ENCODE results near the gene CXCL16.

The CXCL16 gene

DNA sequence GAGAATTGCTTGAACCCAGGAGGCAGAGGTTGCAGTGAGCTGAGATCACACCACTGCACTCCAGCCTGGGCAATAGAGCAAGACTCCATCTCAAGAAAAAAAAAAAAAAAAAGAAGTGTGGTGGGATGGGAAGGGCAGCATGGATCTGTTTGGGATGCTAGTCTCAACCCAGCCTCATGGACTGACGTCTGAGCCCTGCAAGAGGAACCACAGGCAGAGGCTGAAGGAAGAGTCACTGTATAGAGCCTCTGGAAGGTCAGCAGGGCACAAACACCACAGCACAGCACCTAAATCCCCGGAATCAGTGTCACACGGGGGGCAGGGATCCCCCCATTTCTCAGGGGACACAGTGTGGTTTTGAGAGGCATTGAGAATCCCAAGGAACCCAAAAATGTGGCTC, 10.9 kb upstream of the CXCL16 start:
- DNase-seq (ENCODE audit: low spot score): no peak

DNA sequence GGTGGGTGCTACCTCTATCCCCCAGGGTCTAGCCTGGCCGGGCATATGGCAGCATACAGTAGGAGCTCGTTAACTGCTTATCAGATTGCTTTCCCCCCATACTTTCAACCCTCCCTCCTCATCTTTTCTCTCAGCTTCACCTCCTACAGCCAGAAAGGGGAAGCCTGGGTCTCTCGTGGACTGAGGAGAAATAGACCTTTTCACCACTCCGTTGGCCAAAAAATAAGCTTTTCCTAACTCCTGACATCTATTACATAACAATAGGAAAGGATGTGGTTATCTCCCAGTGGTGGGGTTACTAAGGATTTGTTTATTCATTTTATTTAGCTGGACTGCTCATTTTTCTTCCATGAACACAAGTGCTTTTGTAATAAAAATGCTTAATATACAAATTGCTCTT, 9.0 kb upstream of the CXCL16 start:
- no peak for DNase-seq (ENCODE audit: low spot score)

DNA sequence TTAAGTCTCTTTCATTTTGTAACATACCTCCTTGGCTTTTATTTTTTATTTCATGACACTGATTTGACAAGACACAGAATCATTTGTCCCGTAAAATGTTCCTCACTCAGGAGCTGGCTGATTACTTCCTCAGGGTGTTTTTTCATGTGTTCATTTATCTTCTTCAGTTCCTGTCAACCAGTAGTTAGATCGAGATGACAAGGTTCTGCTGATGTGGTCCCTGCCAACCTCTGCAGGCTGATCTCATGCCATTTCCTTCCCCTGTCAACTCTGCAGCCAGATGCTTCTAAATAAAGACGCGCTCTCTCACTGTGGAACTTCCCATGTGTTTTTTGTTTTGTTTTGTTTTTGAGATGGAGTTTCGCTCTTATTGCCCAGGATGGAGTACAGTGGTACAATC, 8.1 kb upstream of the CXCL16 start:
- DNase-seq (ENCODE audit: low spot score): no peak

DNA sequence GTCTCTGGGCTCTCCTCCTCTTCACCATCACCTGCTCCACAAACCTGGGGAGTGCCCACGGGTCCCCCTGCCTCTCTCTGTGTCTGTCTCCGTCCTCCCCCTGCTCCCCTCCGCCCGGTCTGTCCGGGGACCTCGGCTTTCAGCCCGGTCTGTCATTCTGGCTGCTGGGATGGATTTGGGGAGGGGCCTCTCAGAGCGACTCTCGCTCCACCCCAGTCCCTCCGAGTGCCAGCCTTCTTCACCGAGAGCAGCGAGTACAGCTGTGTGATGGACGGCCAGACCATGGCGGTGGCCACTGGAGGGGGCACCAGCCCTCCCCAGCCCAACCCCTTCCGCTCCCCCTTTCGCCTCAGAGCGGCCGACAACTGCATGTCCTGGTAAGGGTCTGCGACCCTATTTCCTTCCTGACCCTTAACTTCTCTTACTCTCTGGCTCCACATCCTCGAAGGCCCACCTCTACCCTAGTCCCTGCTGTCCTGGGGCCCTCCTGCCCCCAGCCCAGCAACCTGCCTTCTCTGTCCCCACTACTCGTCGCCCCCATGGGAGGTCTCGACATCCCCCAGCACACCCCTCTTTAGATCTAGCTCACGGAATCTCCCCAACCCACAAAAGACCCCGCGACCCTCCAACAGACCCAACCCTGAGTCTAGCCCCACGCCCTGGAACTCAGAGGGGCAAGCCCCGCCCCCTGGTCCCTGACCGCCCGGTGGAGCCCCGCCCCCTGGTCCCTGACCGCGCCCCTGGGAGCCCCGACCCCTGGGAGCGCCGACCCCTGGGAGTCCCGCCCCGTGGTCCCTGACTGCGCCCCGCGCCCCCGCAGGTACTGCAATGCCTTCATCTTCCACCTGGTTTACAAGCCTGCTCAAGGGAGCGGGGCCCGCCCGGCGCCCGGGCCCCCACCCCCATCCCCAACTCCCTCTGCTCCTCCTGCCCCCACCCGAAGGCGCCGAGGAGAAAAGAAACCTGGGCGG, 5.6 kb upstream of the CXCL16 start:
- no peak for DNase-seq (ENCODE audit: low spot score)

DNA sequence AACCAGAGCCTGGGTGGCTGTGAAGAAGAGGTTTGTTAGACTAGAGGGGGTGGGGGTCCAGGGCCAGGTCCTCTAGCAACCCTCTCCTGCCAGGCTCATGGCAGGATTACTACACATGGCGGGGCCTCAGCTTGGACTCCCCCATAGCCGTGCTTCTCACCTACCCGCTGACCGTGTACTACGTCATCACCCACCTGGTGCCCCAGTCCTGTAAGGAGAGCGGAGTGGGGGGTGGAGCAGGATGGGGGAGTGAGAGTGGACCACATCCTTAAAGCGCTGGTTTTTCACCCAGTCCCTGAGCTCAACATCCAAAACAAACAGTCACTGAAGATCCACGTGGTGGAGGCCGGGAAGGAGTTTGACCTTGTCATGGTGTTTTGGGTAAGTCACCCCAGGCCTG, 4.2 kb upstream of the CXCL16 start:
- no peak for DNase-seq (ENCODE audit: low spot score)

DNA sequence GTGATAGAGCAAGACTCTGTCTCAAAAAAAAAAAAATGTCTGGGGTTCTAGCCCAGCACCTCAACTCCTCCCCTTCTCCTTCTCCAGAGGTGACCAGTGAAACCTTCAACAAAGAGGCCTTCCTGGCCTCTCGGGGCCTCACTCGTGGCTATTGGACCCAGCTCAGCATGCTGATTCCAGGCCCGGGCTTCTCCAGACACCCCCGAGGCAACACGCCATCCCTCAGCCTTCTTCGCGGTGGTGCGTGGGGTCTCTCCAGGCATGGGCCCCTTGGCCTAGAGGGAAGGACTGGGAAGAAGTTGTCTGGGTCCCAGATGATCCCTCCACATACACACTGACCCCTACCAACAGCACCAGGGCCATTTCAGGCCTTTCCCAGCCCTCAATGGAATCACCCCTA, 3.5 kb upstream of the CXCL16 start:
- no peak for DNase-seq (ENCODE audit: low spot score)

DNA sequence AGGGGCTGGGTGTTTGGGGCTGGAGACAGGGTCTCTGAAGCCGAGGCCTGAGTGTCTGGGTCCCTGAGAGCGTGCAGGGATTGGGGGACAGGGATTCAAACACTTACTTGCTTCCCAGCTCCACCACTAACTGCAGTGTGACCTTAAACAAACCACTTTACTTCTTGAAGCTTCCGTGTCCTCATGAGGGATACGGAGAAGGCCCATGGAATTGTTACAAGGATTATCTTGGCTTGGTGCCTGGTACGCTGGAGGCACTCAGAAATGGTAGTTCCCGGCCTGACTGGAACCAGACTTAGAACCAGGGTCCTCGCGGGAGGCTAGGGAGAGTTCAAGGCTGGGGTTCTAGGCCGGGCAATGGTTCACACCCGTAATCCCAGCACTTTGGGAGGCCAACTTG, 2.9 kb upstream of the CXCL16 start:
- DNase-seq (ENCODE audit: low spot score): no peak

DNA sequence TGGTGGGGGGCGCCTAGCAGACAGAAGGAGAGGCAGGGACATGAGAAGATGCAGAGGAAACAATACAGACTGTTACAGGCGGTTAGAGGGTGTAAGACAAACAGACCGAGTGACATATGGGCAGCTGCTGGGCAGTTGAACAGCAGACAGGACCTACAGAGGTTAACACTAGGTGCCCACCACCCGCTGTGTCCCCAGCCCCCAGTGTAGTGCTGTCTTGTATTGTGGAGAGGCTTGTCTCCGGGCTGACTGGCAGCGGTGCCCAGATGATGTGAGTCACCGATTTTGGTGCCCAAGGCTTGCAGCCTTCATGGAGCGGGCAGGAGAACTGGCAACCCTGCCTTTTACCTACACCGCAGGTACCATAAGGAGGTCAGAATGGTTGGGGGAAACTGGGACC, 2.4 kb upstream of the CXCL16 start:
- no peak for DNase-seq (ENCODE audit: low spot score)

DNA sequence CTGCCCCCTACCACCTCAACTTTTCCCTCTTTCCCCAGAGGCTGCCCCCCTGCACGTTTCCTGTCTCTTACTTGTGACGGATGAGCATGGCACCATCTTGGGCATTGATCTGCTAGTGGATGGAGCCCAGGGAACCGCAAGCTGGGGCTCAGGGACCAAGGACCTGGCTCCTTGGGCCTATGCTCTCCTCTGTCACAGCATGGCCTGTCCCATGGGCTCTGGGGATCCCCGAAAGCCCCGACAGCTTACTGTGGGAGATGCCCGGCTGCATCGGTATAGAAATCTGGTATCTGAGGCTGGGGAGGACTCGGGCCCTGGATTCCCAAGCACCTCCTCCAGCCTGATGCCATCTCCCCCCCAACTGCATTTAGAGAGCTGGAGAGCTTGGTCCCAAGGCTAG, 1.8 kb upstream of the CXCL16 start:
- DNase-seq (ENCODE audit: low spot score): no peak

DNA sequence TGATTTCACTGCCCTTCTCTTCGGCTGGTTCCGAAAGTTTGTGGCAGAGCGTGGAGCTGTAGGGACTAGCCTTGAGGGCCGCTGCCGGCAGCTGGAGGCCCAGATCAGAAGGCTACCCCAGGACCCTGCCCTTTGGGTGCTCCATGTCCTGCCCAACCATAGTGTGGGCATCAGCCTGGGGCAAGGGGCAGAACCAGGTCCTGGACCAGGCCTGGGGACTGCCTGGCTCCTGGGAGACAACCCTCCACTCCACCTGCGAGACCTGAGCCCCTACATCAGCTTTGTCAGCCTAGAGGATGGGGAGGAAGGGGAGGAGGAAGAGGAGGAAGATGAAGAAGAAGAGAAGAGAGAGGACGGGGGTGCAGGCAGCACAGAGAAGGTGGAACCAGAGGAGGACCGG, 856 bp upstream of the CXCL16 start:
- no peak for DNase-seq (ENCODE audit: low spot score)

DNA sequence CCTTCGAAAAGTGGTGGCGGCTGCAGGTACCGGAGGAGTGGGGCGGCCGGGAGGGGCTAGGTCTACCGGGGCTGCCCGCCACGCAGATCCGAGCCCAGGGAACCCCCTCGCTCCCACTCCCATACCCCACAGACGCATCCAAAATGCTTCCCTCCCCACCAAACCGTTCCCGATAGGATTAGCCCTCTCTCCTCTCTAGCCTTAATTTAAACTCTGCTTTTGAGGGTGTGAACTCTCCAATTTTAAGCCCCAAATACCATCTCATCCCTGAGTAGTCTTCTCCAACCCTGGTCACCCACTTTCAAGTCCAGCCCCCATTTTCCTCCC, 260 bp upstream of the CXCL16 start:
- DNase-seq (ENCODE audit: low spot score): no peak

DNA sequence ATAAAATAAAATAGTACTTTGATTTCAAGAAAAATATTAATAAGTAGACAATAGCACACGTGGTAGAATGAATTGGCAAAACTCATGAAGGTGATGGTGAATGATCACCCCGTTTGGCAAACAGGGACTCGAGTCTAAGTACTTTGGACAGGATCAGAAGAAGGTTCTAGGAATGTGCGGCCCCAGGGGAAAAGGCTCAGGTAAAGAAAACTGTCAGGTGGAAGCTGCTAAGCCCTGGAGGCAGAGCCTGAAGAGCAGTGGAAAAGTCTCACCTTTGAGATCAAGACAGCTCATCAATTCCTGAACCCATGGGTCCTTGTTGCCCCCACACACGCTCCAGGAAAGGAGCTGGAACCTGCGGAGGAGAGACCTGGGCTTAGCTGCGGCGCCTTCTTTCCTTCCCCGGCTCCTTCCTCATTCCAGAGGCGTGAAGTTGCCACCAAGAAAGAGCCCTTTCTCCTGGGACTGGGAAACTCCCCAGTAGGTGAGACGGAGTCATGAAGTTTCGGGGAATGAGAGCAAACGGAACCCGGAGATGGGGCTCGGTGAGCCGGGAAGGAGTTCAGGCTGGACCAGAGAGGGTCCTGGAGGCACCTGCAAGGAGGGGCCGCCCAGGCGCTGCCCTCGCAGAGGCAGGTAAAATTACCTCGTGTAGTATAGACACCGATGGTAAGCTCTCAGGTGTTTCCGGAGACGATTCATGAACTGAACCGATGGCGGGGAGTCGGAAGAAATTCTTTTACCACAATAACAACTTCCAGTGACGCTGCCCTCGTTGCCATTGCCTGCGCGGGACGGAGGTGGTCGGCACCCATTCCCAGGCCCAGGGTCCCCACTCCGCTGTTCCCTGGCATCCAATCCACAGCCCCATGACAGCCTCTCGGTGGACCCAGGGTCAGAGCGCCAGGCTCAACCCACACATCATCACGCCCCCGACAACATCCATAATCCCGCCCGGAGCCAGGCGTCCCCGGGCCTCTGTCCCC, 1.3 kb downstream of the CXCL16 start:
- DNase-seq (ENCODE audit: low spot score): no peak

DNA sequence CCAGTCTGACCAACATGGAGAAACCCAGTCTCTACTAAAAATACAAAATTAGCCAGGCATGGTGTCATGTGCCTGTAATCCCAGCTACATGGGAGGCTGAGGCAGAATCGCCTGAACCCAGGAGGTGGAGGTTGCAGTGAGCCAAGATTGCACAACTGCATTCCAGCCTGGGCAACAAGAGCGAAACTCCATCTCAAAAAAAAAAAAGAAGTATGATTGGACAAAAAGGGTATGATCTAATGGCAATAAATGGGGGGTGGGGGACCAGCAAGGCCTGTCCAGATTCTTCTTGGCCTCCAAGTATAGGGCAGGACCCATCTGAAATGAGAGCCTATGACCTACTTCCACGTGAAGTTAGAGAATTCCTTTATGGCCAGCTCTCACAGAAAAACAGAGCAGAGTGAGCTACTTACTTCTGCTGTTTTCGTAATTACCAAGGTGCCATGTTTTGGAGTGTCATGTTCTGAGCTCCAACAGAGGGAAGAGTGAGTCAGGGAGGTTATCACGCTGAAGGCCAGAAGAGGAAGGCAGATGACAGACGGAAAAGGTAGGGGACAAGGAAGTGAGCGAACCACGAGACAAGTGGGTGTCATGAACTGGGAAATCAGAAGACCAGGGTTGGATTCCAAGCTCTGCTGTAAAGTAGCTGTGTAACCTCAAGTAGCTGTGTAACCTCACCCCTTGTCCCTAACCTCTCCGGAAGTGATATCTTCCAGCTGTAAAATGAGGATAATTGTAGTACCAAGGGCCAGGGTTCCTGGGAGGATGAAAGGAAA, 3.7 kb downstream of the CXCL16 start:
- no peak for DNase-seq (ENCODE audit: low spot score)

DNA sequence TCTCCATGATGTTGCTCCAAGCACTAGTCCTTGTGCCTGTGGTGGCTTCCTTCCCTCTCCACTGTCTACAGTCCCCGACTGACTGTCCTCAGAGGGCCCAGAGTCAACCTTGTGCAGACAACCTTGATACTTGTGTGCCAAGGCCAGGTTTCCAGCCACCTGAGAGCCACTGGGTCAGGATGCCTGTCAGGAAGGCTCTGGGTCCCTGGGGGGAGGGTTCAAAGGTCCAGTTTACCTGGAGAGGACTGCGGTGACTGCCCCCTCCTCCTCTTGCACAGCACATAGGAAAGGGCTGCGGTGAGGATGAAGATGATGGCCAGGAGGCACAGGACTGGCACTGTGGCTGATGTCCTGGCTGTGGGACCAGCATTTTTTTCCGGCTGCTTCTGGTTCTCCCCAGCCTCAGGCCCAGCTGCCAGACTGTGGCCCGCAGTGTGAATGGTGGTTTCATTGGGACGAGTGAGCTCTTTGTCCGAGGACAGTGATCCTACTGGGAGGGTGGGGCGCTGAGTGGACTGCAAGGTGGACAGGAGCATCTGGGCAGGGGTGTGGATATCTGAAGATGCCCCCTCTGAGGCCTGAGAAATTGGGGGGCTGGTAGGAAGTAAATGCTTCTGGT, 4.8 kb downstream of the CXCL16 start:
- DNase-seq (ENCODE audit: low spot score): no peak

DNA sequence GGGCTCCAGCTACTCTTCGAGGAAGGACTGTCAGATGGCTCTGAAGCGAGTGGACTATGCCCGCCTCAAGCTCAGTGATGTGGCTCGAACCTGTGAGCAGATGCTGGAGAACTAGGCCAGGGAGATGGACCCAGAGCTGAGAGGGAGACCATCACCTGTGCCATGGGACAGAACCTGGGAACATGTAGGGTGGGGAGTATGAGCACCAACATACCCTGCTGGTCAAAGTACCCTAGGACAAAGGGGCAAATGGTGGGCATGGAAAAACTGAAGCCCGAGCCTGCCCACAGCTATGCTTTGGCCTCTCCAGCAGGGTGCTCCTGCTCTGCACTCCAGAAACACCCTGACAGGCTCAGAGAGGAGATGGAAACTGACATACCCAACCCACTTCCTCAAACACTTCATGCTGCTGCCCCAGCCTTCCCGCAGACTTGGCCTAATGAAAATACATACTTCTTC, 6.6 kb downstream of the CXCL16 start:
- peak; percentile 84 for DNase-seq (ENCODE audit: low spot score)

DNA sequence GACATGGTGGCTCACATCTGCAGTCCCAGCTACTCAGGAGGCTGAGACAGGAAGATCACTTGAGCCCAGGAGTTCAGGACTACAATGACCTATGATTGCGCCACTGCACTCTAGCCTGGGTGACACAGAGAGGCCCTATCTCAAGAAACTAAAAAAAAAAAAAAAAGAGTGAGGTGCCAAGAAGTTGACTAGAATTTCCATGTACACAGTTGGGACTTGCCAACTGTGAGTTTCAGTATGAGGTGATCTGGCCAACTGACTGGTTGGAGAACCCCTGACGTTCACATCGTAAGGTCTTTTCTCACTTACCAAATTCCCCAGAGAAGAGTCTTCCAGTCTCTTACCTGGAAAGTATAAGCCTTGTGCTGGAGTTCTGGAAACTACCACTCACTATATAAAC, 11.6 kb downstream of the CXCL16 start:
- no peak for DNase-seq (ENCODE audit: low spot score)

DNA sequence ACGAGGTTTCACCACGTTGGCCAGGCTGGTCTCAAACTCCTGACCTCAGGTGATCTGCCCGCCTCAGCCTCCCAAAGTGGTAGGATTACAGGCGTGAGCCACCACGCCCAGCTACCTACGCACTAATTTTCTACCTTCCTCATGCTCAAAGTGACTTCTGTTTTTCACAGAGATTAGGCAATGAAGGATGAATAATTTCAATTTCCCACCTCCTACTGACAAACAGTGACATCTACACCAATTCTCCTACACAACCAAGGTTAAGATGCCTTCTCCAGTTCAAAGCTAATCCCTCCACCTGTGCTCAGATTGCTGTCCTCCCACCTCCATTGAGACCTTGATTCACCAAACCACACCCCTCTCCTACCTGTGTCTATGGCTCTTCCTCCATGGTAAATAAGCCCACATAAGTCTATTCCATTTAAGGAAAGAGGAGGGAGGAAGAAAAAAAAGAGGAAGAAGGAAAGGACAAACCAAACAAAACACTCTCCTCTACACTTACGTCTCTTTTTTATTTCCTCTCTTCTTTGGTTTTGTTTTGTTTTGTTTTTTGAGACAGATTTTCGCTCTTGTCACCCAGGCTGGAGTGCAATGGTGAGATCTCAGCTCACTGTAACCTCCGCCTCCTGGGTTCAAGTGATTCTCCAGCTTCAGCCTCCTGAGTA, 13.9 kb downstream of the CXCL16 start:
- DNase-seq (ENCODE audit: low spot score): no peak

DNA sequence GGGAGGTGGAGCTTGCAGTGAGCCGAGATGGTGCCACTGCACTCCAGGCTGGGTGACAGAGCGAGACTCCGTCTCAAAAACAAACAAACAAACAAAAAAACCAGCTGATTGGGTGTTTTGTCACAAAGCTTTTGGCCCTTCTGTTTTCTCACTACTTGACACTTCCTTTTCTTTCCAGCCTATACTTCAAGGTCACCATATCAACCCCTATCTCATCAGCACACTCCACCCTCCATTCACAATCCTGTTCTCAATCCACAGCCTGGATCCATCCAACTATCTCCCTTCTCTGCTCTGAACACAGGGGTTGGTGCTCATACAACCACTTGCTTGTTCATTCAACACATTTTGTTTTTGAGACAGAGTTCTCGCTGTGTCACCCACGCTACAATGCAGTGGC, 15.1 kb downstream of the CXCL16 start:
- no peak for DNase-seq (ENCODE audit: low spot score)

DNA sequence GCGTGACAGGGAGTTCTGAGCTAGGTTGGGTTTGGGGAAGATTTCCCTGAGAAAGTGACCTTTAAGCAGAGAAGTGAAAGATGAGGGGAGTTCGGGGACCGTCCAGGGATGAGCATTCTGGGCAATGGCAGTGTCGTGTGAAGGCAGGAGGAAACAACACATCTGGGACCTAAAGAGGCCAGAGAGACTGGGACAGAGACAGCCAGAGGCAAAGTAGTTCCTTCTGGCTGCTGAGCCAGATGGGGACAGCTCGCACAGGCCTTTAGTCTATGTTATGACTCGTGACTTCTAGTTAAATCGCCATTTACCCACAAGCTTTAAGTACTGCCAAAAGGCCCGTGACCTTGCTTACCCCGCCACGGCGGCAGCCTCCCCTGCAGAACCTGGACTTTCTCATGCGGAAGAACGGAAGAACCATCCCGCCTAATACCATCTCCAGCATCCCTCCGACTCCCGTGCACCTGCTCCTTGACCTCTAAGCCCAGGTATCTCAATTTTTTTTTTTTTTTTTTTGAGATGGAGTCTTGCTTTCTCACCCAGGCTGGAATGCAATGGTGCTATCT, 17.0 kb downstream of the CXCL16 start:
- DNase-seq (ENCODE audit: low spot score): no peak

DNA sequence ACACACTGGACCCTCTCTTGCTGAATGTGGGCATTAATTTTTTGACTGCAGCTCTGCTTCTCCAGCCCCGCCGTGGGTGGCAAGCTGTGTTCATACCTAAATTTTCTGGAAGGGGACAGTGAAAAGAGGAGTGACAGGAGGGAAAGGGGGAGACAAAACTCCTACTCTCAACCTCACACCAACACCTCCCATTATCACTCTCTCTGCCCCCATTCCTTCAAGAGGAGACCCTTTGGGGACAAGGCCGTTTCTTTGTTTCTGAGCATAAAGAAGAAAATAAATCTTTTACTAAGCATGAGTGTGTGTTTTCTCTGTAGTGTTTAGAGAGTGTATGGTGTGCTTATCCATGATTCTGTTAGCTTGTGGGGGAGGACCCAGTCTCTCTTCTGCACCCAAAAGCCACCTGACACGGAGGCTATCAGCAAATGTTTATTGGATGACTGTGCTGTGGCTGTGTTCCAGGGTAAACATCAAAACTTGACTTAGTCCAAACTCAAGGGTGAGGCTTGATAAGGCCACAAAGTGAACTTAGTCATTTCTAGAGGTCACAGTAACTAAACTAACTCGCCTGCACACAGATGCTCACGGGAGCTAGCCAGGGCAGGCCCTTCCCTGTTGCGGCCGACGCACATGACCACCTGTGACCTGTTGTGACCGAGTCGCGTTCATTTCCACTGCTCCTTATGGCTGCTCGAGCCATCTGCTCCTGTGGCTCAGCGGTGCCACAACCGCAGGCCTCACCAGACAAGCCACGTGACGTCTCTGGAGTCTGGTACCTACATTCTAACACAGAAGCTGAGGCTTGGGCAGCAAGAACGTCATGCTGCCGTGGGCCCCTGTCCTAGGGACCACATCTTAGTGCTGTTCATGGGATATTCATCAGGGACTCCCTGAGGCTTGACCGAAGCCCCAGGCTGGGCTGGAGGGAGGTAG, 18.3 kb downstream of the CXCL16 start:
- no peak for DNase-seq (ENCODE audit: low spot score)

All from germinal center (tissue), 1 donor.